ENCODE measurements around the gene SPOCD1. TPM values are rescaled to one million over a fixed set of nuclear protein-coding genes. Genes with fewer than 3 reads are reported as not detected.

Gene SPOCD1
- total and polyA plus RNA-seq, 2 donors from 2014 or later = 0.22 to 0.98 TPM

DNA sequence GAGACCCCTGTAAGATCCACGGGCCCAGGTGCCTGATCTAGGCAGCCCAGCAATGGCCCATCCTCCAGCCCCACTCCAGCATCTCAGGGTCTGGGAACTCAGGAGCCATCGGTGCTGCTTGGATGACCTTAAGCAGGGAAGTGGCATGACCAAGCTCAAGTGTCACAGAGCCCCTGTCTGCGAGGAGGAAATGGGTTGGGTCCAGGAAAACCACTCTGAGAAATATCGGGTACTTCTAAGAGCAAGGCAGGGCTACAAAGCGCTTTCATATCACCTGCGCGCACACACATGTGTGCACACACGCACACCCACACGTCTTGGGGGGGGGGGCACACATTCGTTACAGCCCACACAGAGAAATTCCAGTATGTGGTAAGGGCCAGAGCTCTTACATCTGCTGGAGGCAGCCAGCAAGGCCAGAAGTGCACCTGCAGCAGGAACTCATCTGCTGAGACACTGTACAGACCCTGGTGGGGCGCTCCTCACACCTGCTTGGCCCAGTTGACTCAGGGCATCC, 32.6 kb upstream of the SPOCD1 start:
- FAIRE-seq (no peak), DNase-seq (no peak)
- H3K4me1 ChIP-seq (ENCODE audit: control insufficient read depth in 2 of 3, insufficient read depth in 2 of 3, low read depth in 1 of 3, low read length in 3 of 3) = no peaks in the 10 kb centered on the region
- intact Hi-C loops (cut with DNase I) = no loop called here
- no peaks in the 10 kb centered on the region for H3K27me3 ChIP-seq (ENCODE audit: control insufficient read depth, insufficient read depth, low read length)
- H3K9ac ChIP-seq (ENCODE audit: low read length in 3 of 3) = no peak overlapping the region
- no peak overlapping the region for H3K27ac ChIP-seq (ENCODE audit: low read depth in 2 of 2, low read length in 2 of 2)
- no peaks in the 10 kb centered on the region for H3K9me3 ChIP-seq (ENCODE audit: control insufficient read depth in 2 of 3, insufficient read depth in 1 of 3, low read length in 3 of 3)
- no peaks in the 10 kb centered on the region for H3K36me3 ChIP-seq (ENCODE audit: control insufficient read depth in 2 of 3, insufficient read depth in 3 of 3, low read length in 3 of 3)
- no peak overlapping the region for H3K4me3 ChIP-seq (ENCODE audit: low read length in 3 of 3)
- TF ChIP-seq CTCF (IDR thresholded peaks at IDR 0.05; ENCODE audit: borderline replicate concordance, extremely low read depth, insufficient read depth) = no peak

- FAIRE-seq (no peak), DNase-seq (no peak)
- no peak overlapping the region for H3K4me3 ChIP-seq (ENCODE audit: low read length in 3 of 3)
- no peak overlapping the region for H3K27ac ChIP-seq (ENCODE audit: low read depth in 2 of 2, low read length in 2 of 2)
- TF ChIP-seq CTCF (IDR thresholded peaks at IDR 0.05; ENCODE audit: borderline replicate concordance, extremely low read depth, insufficient read depth) = no peak
- intact Hi-C loops (cut with DNase I) = no loop called here
- no peaks in the 10 kb centered on the region for H3K4me1 ChIP-seq (ENCODE audit: control insufficient read depth in 2 of 3, insufficient read depth in 2 of 3, low read depth in 1 of 3, low read length in 3 of 3)
- no peaks in the 10 kb centered on the region for H3K9me3 ChIP-seq (ENCODE audit: control insufficient read depth in 2 of 3, insufficient read depth in 1 of 3, low read length in 3 of 3)
- no peaks in the 10 kb centered on the region for H3K36me3 ChIP-seq (ENCODE audit: control insufficient read depth in 2 of 3, insufficient read depth in 3 of 3, low read length in 3 of 3)
- no peak overlapping the region for H3K9ac ChIP-seq (ENCODE audit: low read length in 3 of 3)
- no peaks in the 10 kb centered on the region for H3K27me3 ChIP-seq (ENCODE audit: control insufficient read depth, insufficient read depth, low read length)
Observed at GRCh38 chr1:31846484-31846883, 30.7 kb upstream of the SPOCD1 start.

DNA sequence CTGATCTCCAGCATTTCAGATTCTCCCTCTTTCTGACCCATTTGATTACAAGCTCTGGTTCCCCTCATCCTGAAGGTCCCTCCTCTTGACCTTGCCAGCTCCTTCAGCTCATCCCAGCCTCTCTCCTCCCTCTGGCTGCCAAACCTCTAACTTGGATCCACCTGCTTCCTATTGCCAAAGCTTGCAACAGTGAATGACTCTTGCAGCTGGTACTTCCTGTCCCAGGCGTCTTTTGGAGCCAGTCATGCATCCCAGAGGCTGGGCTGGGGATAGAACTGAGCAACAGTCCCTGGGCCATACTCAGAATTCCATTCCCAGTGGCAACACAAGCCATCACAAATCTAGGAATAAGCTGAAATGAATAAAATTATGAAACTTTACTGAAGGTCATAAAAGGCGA, 27.7 kb upstream of the SPOCD1 start:
- no peaks in the 10 kb centered on the region for H3K4me1 ChIP-seq (ENCODE audit: control insufficient read depth in 2 of 3, insufficient read depth in 2 of 3, low read depth in 1 of 3, low read length in 3 of 3)
- DNase-seq (no peak), FAIRE-seq (no peak)
- no peaks in the 10 kb centered on the region for H3K9me3 ChIP-seq (ENCODE audit: control insufficient read depth in 2 of 3, insufficient read depth in 1 of 3, low read length in 3 of 3)
- TF ChIP-seq CTCF (IDR thresholded peaks at IDR 0.05; ENCODE audit: borderline replicate concordance, extremely low read depth, insufficient read depth) = no peak
- no peak overlapping the region for H3K27ac ChIP-seq (ENCODE audit: low read depth in 2 of 2, low read length in 2 of 2)
- no peak overlapping the region for H3K4me3 ChIP-seq (ENCODE audit: low read length in 3 of 3)
- no peaks in the 10 kb centered on the region for H3K27me3 ChIP-seq (ENCODE audit: control insufficient read depth, insufficient read depth, low read length)
- H3K36me3 ChIP-seq (ENCODE audit: control insufficient read depth in 2 of 3, insufficient read depth in 3 of 3, low read length in 3 of 3) = no peaks in the 10 kb centered on the region
- no peak overlapping the region for H3K9ac ChIP-seq (ENCODE audit: low read length in 3 of 3)
- intact Hi-C loops (cut with DNase I) = no loop called here

Data from kidney (tissue), 14 donors.